NOMO-1 treated with dmso at 0.1 percent for 144 hours (cell line): Measurements from ENCODE around the gene PDE1A.

Experiments used
- DNase-seq: peaks from one replicate; lab custom pipeline; 2025; ENCODE audit not compliant: unreplicated experiment; lab: John Stamatoyannopoulos, UW

Gene PDE1A

GRCh38 chr2:182426918-182427240 lies at the start of gene PDE1A:
Gene PDE1A (minus strand): TSS chr2:182427036.
- no peak for DNase-seq

- DNase-seq, result no peak
These were observed 46.8 kb upstream of the PDE1A start for GRCh38 chr2:182473635-182474034.

GRCh38 chr2:182463760-182464159 lies 36.9 kb upstream of the PDE1A start:
- DNase-seq, result no peak

- no peak for DNase-seq
These were observed 29.9 kb upstream of the PDE1A start for GRCh38 chr2:182456784-182457183.

GRCh38 chr2:182452456-182452990 lies 25.7 kb upstream of the PDE1A start:
- no peak for DNase-seq

DNA sequence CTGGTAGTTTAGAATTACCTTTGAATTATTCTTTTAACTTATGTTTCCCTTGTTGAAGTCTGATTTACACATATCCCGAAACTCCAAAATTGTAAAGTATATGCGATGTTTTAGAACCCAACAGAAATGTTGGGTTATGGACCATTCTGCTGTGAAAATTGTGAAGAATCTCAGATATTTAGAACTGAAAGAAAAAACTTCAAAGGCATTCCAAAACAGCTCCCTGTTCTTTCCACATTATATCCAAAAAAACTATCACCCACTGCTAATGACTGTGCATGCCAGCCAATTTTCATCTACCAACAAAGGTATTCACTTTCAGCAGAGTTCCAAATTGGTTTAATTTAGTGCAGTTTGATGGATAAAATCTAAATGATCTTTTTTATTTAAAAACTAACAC lies 21.5 kb upstream of the PDE1A start:
- DNase-seq, result no peak

DNA sequence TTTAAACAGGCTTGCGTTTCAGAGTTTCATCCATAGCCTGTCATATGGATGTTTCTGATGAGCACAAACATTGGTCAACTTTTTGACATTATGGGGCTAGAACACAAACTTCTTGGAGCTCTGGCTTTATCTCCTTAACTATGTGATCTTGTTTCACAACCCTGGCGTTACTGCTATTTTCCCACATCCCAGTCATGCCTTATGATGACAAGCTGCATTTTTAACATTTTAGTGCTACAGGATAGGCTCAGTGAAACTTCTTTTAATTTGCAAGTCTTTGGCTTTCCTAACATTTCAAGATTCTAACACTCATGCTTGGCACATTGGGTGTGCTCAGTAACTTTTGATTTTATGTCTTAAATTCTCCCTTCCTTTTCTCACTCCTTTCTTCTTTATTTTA lies 21.0 kb upstream of the PDE1A start:
- DNase-seq, result no peak

- no peak for DNase-seq
These were observed 20.3 kb upstream of the PDE1A start for GRCh38 chr2:182447163-182447562.

DNA sequence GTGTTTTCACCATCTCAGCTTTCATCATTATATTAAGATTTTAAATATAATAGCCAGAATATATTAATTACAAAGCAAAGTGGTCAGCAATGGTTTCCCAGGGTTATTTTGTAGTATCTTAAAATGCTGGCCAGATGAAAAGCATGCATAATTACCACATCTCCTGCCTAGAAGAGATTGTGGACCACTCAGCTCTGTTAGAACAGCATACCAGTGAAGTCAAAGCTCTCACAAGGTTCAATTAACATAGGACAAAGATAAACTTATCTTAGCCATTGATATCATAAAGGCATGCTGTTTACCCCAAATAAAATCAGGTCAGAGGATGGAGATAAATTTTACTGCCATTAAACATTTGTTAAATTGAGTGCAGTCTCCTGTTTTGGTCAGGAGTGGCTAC lies 19.3 kb upstream of the PDE1A start:
- no peak for DNase-seq

DNA sequence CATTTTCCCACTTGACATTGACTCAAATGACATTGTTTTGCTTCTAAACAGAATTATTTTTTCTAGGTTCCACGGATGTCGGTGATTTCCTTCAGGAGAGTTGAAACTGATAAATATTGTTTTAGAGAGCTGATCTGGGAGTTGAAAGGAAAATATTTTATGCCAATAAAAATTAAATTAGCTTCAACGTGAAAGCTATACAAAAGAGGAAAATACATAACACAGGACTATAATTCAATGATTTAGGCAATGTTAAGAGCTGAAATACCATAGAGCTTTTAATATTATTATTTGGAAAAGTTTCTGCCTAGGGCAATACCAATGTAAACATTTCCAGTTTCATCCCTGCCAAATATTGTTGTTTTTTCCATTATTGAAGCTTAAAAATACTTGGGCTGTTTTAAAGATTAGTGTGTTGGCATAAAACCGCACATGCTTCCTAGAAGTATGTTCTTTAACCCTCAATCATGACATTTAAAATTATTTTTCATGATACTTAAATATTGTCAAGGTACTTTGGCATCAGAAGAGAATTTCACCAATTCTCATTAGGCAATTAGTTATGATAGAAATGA lies 18.6 kb upstream of the PDE1A start:
- no peak for DNase-seq

- no peak for DNase-seq
These were observed 18.0 kb upstream of the PDE1A start for GRCh38 chr2:182444806-182445205.

DNA sequence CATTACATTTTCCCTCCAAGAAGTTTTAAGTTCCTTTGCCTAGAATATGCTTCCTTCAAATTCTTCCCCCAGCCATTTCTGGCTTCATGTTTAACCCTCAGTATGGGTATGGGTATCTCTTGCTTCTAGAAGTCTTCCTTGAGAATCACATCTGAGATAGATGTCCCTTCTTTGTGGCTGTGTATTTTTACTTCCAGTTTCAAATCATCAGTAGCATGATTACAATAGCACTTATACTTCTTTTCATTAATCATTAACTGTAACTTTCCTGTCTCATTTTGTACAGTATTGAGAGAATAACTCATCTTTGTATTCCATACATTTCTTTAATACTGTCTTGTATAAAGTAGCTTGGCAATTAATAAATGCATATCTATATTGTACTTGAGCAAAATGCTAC lies 17.3 kb upstream of the PDE1A start:
- no peak for DNase-seq

DNA sequence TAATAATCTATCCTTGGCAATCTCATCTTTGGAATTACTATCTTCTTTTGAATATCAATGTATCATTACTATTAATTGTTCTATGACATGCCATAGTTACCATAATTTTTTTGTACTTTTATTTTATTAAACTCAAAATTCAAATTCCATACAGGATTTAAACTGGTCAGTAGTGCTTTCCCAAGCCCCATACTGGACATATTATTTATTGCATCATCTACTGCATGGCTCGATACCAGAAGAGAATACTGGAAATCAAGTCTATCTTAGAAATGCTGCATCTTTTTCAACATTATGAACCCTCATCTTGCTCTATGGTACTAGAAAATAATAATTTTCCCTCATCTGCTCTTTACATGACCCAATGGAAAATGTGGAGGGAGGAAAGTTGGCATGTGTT lies 9.4 kb upstream of the PDE1A start:
- DNase-seq, result no peak

DNA sequence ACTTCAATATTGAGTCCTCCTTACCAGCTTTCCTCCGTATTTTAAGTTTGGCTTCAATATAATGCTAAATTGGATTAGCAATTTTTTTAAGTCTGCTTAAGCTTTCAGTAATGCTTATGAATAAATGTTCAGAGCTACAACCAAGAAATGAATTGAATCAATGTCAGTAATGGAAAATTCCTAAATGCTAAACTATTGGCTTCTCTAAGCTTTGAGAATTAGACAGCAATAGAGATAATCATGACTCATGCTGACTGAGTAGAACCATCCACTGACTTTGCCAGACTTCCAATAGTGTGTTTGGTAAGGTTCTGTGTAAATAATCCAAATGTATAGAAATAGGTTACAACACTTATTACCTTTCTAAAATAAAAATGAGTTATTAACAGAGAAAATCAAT lies 8.9 kb upstream of the PDE1A start:
- DNase-seq, result no peak

DNA sequence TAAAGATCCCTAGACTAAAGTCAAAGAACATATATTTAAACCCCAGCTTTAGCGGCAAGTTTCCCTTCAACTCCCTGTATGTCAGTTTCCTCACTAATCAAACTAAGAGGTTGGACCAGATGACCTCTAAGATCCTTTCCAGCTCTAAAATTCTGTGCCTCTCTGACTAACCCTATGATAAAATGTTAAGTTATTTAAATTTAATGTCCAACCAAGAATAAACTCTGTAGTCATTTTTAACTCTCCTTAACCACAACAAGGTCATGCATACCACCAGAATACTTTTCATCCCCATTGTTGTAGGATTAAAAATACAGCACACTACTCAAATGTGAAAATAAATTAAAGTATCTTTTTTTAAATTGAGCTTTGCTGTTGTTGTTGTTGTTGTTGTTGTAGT lies 5.2 kb upstream of the PDE1A start:
- no peak for DNase-seq

GRCh38 chr2:182428476-182428875 lies 1.6 kb upstream of the PDE1A start:
- DNase-seq, result no peak

- DNase-seq, result no peak
These were observed 536 bp downstream of the PDE1A start for GRCh38 chr2:182426082-182426917.

DNA sequence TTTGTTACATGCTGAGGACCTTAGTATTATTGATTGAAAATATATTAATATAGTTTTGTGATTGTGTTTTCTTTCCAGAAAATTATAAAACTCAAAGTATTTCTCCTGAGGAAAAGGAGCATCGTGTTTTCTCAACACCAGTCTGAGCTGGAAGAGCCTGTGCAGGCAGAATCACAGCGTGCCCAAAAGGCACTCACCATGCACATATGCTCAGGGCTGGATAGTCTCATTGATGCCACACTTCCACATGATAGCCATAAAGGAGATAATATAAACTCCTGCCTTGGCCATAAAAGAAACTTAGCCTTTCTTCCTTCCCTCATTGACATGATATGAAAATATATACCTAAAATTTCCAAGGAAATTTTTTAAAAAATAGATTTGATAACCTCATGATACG lies 4.0 kb downstream of the PDE1A start:
- no peak for DNase-seq

GRCh38 chr2:182420669-182421068 lies 6.2 kb downstream of the PDE1A start:
- no peak for DNase-seq

DNA sequence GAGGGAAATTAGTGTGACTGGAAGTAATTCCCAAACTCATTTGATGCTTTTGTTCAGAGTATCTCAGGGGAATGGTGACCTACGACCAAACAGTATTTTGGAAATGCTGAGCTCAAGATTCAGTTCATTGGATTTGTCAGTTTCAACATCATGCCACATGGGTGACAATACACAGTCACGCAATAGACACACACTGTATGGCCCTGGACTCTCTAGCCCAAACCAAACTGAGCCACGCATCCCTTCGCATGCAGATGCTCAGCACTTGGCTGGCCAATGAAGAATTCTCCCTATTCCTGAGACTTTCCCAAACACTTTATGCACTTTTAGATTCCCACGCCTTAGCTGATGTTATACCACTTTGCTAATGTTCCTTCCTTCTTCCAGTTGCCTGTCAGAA lies 10.0 kb downstream of the PDE1A start:
- DNase-seq, result no peak

- no peak for DNase-seq
These were observed 10.6 kb downstream of the PDE1A start for GRCh38 chr2:182416191-182416590.

GRCh38 chr2:182415771-182416170 lies 11.1 kb downstream of the PDE1A start:
- DNase-seq, result no peak

DNA sequence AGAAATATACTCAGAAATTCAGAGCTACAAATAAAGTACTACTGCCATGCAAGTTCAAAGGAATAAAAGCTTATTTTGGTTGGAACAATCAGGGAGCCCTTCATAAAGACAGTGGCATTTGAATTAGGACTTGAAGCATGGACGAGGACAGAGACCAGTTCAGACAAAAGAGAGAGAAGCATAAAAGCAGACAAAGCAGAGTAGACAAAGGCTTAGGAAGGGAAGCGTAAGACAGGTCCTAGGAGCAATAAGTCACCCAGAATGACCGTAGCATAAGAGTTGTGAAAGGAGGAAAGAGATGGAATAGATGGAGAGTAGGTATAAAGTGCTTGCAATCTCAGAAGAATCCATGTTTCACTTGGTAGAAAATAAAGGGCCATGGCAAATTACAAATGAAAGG lies 14.0 kb downstream of the PDE1A start:
- DNase-seq, result no peak
